Activated CD4-positive, alpha-beta T cell treated with anti-CD3 and anti-CD28 coated beads, Interleukin-2, amount 50 U/mL, for 1 hour (primary cell): ENCODE results near the gene SLC9A9.

Experiments used
- DNase-seq: peaks from one replicate; pipeline ENCODE4 v3.0.0-alpha.2; 2020

Gene SLC9A9

GRCh38 chr3:143343944-143344343 lies 504.3 kb downstream of the SLC9A9 start:
- no peak for DNase-seq

GRCh38 chr3:143343031-143343430 lies 505.2 kb downstream of the SLC9A9 start:
- no peak for DNase-seq

GRCh38 chr3:143339451-143339850 lies 508.8 kb downstream of the SLC9A9 start:
- DNase-seq = no peak

GRCh38 chr3:143337387-143337786 lies 510.9 kb downstream of the SLC9A9 start:
- no peak for DNase-seq

- DNase-seq = no peak
Observed at GRCh38 chr3:143334231-143334630, 514.0 kb downstream of the SLC9A9 start.

GRCh38 chr3:143333367-143333766 lies 514.9 kb downstream of the SLC9A9 start:
- DNase-seq = no peak

- DNase-seq = no peak
Observed at GRCh38 chr3:143332026-143332425, 516.2 kb downstream of the SLC9A9 start.

- DNase-seq = no peak
Observed at GRCh38 chr3:143331350-143331749, 516.9 kb downstream of the SLC9A9 start.

GRCh38 chr3:143330296-143330868 lies 517.9 kb downstream of the SLC9A9 start:
- DNase-seq = no peak

- DNase-seq = no peak
Observed at GRCh38 chr3:143329567-143330211, 518.6 kb downstream of the SLC9A9 start.

- no peak for DNase-seq
Observed at GRCh38 chr3:143328451-143328850, 519.8 kb downstream of the SLC9A9 start.

GRCh38 chr3:143326983-143327778 lies 521.1 kb downstream of the SLC9A9 start:
- DNase-seq = no peak

- DNase-seq = no peak
Observed at GRCh38 chr3:143321058-143321769, 527.1 kb downstream of the SLC9A9 start.

- no peak for DNase-seq
Observed at GRCh38 chr3:143315766-143316165, 532.5 kb downstream of the SLC9A9 start.

- no peak for DNase-seq
Observed at GRCh38 chr3:143314251-143315093, 533.8 kb downstream of the SLC9A9 start.

GRCh38 chr3:143313893-143314188 lies 534.4 kb downstream of the SLC9A9 start:
- no peak for DNase-seq

- no peak for DNase-seq
Observed at GRCh38 chr3:143313025-143313892, 535.0 kb downstream of the SLC9A9 start.

- DNase-seq = no peak
Observed at GRCh38 chr3:143311096-143311495, 537.2 kb downstream of the SLC9A9 start.

GRCh38 chr3:143309705-143310104 lies 538.6 kb downstream of the SLC9A9 start:
- DNase-seq = no peak

GRCh38 chr3:143307613-143308183 lies 540.6 kb downstream of the SLC9A9 start:
- DNase-seq = no peak

GRCh38 chr3:143306407-143306806 lies 541.9 kb downstream of the SLC9A9 start:
- no peak for DNase-seq
